Right lobe of liver (tissue), 6 donors: ENCODE data around the gene SCLT1. TPM values are rescaled to one million over a fixed set of nuclear protein-coding genes. Genes with fewer than 3 reads are reported as not detected.

ENCODE experiments used
- ATAC-seq, 4 donors: fragments of 200-7000 bp; cut with Tn5 transposase; one replicate each; pipeline ENCODE4 v1.9.1; 2020; ENCODE audit warnings: mild to moderate bottlenecking in 4 of 4, moderate library complexity in 4 of 4
- DNase-seq, 3 donors: peaks; one replicate each; pipeline ENCODE4 v3.0.0-alpha.2; 2020
- H3K27ac ChIP-seq, 3 donors: fragments of 200-600 bp; one replicate each; pipeline ENCODE4 v1.8.0; 2022
- H3K27me3 ChIP-seq, 2 donors: fragments of 200-600 bp; one replicate each; pipeline ENCODE4 v1.8.0; 2022
- H3K36me3 ChIP-seq, 4 donors: fragments of 200-600 bp; sonication (generic) in 1 of 4; one replicate each; pipeline versions ENCODE4 v1.5.1 to v1.8.0; 2017 to 2022; ENCODE audit warnings: control low read depth in 1 of 4
- H3K4me1 ChIP-seq, 4 donors: fragments of 200-600 bp; sonication (generic) in 1 of 4; one replicate each; pipeline versions ENCODE4 v1.5.1 to v1.8.0; 2017 to 2022; ENCODE audit warnings: control low read depth in 1 of 4
- H3K4me3 ChIP-seq, 3 donors: fragments of 200-600 bp; one replicate each; pipeline ENCODE4 v1.8.0; 2022
- H3K9me3 ChIP-seq, 4 donors: fragments of 200-600 bp; sonication (generic) in 1 of 4; one replicate each; pipeline versions ENCODE4 v1.5.1 to v1.8.0; 2017 to 2022; ENCODE audit warnings: control low read depth in 1 of 4
- POLR2A ChIP-seq: fragments of 450-650 bp; IDR thresholded peaks from one replicate; pipeline ENCODE4 v1.6.1; 2017; ENCODE audit warnings: antibody characterized with exemption, mild to moderate bottlenecking
- WGBS: methylation state at CpG from one replicate; pipeline ENCODE4 v1.1.6; 2018; ENCODE audit warnings: low coverage, low lambda C conversion rate; ENCODE audit not compliant: insufficient coverage; ENCODE audit errors: missing lambda C conversion rate; 5-methylcytosine and 5-hydroxymethylcytosine counted together
- intact Hi-C, 2 donors: fragments of 100-400 bp; cut with DNase I; formaldehyde crosslinking; loops; one replicate each; pipeline versions ENCODE4 v1.11.2 to v1.14.1; 2022
- total RNA-seq, 6 experiments: library from RNA; depleted of rRNA in 2 of 6; stranded (reverse); fragments of >200 nt in 2 of 6; fragmentation: NEBNext Ultra II Directional in 3 of 6; extraction: Animal tissue kit (Norgen Biotek cat#: 25700) in 3 of 6; gene quantifications; one replicate each; pipeline versions ENCODE4 v1.1.0 to v1.2.4, GENCODE V29; 2016 to 2023
- TF ChIP-seq, protein P1 (sequence below), 4 donors: fragments of 200-600 bp in 3 of 4; fragments of 450-650 bp in 1 of 4; IDR thresholded peaks; one replicate each; pipeline versions ENCODE4 v1.5.1 to v1.8.0; 2016 to 2022; ENCODE audit warnings: antibody characterized with exemption in 4 of 4, mild to moderate bottlenecking in 2 of 4
- donor health status: DM: no; HTN: yes; CAD: no.
- donor health status: DM: no; HTN: no; CAD: no.
- donor health status: DM: no; HTN: no; CAD: no.
- donor health status: DM: no; HTN: yes; CAD: no.
- donor health status: DM: no; HTN: yes; CAD: no.

Gene SCLT1
- total RNA-seq, 6 experiments from 2014 or later: 2.3 to 5.3 (median 3.7) TPM

DNA sequence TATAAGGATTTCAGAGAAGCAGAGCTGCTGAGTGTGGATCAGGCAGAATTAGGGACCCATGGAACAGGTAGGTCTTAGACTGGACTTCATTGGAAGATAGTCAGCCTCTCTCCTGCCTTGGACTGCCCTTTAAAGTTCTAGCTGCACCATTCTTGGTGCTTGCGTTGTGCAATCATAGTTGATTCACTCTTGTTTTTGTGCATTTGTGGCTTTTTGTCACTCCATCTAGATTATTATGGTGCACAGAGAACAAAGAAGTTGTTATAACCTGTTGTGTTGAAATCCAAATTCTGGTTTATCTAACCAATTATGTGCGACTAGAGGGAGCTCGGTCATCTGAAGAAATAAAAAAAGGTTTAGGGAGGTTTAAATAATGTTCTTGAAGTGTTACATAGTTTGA, 224.6 kb downstream of the SCLT1 start:
- Histone ChIP-seq H3K36me3 (peaks cover 6 to 34% (median 20%) of the 10 kb centered on the region in 4 donors), H3K9me3 (no peaks in the 10 kb centered on the region), H3K4me1 (no peaks in the 10 kb centered on the region), H3K27me3 (no peaks in the 10 kb centered on the region), H3K4me3 (no peak overlapping the region), H3K27ac (no peak overlapping the region)
- TF ChIP-seq POLR2A: no peak
- TF ChIP-seq, protein P1, sequence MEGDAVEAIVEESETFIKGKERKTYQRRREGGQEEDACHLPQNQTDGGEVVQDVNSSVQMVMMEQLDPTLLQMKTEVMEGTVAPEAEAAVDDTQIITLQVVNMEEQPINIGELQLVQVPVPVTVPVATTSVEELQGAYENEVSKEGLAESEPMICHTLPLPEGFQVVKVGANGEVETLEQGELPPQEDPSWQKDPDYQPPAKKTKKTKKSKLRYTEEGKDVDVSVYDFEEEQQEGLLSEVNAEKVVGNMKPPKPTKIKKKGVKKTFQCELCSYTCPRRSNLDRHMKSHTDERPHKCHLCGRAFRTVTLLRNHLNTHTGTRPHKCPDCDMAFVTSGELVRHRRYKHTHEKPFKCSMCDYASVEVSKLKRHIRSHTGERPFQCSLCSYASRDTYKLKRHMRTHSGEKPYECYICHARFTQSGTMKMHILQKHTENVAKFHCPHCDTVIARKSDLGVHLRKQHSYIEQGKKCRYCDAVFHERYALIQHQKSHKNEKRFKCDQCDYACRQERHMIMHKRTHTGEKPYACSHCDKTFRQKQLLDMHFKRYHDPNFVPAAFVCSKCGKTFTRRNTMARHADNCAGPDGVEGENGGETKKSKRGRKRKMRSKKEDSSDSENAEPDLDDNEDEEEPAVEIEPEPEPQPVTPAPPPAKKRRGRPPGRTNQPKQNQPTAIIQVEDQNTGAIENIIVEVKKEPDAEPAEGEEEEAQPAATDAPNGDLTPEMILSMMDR (IDR thresholded peaks at IDR 0.05): no peak
- intact Hi-C loops: no loop called here
- no peak for DNase-seq
- WGBS: 91% methylated on average over 3 of the region's 3 CpGs
- no peak for ATAC-seq

DNA sequence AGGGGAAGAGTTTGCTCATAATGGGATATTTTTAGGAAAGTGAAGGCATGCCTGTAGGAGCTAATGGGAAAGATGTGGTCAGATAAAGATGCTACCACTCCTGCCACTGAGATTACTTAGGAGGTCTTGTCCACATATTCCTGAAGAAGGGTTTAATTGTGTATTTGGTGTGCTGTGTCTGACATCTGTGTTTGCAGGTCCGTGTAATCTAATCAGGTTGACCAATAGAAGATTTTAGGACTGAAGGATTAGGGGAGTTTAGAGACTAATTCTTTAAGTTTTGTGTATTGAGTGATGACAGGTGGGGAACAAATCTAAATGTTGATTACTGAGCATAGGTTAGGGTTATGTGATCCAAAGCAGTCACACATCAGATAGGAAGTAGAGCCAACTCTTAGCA, 226.6 kb downstream of the SCLT1 start:
- DNase-seq (no peak), ATAC-seq (no peak)
- 75% methylated on average over 1 of the region's 1 CpG for WGBS
- Histone ChIP-seq H3K4me3 (no peak overlapping the region), H3K9me3 (no peaks in the 10 kb centered on the region), H3K4me1 (no peaks in the 10 kb centered on the region), H3K36me3 (peaks cover 6 to 37% (median 19%) of the 10 kb centered on the region in 4 donors), H3K27ac (no peak overlapping the region), H3K27me3 (no peaks in the 10 kb centered on the region)
- intact Hi-C loops: no loop called here
- TF ChIP-seq, protein P1 (IDR thresholded peaks at IDR 0.05): no peak
- TF ChIP-seq POLR2A: no peak

DNA sequence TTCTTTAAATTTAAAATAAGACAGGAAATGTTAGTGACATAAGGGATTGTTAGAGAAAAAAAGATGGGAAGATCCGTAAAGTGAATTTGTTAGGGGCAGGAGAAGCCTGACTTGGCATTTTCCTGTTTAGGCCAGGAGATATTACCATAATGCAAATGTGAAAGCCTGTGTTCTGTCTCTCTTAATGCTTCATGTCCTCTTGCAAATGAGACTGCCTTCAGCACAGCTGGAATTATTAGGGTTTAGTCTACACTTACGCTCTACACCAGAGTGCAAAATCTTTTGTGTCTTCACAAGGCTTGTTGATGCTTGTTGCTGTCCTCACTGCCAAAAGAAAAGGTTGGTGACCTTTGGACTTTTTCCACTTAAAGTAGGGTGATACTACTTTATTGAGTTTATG, 227.1 kb downstream of the SCLT1 start:
- H3K36me3 ChIP-seq: peaks cover 2 to 35% (median 17%) of the 10 kb centered on the region in 4 donors
- WGBS: 92% methylated on average over 2 of the region's 2 CpGs
- H3K4me1 ChIP-seq: no peaks in the 10 kb centered on the region
- TF ChIP-seq, protein P1 (IDR thresholded peaks at IDR 0.05): no peak
- no peak for TF ChIP-seq POLR2A
- H3K4me3 ChIP-seq: no peak overlapping the region
- H3K9me3 ChIP-seq: no peaks in the 10 kb centered on the region
- H3K27ac ChIP-seq: no peak overlapping the region
- no peaks in the 10 kb centered on the region for H3K27me3 ChIP-seq
- DNase-seq (no peak), ATAC-seq (no peak)
- intact Hi-C loops: no loop called here

DNA sequence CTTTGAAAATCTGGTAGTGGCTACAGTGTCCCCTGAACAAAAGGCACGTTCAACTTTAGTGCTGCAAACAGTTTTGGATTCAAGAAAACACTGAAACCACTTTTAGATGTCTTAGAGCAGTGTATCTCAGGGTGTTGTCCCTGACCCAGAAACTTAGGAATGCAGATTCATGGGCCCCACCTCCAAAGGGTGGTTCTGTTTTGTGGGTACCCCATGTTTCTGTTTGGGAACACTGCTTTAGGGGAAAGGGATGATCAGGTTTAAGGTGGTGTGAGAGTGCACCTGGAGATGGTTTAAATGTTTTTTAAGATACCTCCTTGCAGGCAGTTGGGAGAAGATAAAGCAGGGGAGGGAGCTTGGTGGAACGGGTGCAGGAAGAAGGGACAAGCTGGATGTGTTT, 228.2 kb downstream of the SCLT1 start:
- H3K27ac ChIP-seq: no peak overlapping the region
- H3K27me3 ChIP-seq: no peaks in the 10 kb centered on the region
- H3K4me3 ChIP-seq: no peak overlapping the region
- no peak for DNase-seq
- TF ChIP-seq, protein P1 (IDR thresholded peaks at IDR 0.05): no peak
- TF ChIP-seq POLR2A: no peak
- no peak for ATAC-seq
- WGBS: 79% methylated on average over 2 of the region's 2 CpGs
- intact Hi-C loops: no loop called here
- H3K36me3 ChIP-seq: peaks cover 0 to 32% (median 14%) of the 10 kb centered on the region in 4 donors
- H3K4me1 ChIP-seq: no peaks in the 10 kb centered on the region
- no peaks in the 10 kb centered on the region for H3K9me3 ChIP-seq
